HT-29 (cell line): Measurements from ENCODE around the gene BFAR. TPM values are rescaled to one million over a fixed set of nuclear protein-coding genes. Genes with fewer than 3 reads are reported as not detected.
"Not testable (repeated sequence)": the region's sequence is repeated elsewhere in the genome, so short reads cannot be mapped to it uniquely, and the experiment has no call there.

Experiments
- DNase-seq: peaks from one replicate; pipeline ENCODE4 v3.0.0-alpha.2; 2015; ENCODE audit warnings: low spot score
- total RNA-seq: library from RNA; depleted of rRNA; stranded (reverse); fragments of >200 nt; shearing (Covaris generic); gene quantifications from 2 replicates; pipeline ENCODE4 v1.2.3, GENCODE V29; 2014

BFAR gene
- total RNA-seq, 1 experiment from 2014 or later, result 35.5 TPM

DNA sequence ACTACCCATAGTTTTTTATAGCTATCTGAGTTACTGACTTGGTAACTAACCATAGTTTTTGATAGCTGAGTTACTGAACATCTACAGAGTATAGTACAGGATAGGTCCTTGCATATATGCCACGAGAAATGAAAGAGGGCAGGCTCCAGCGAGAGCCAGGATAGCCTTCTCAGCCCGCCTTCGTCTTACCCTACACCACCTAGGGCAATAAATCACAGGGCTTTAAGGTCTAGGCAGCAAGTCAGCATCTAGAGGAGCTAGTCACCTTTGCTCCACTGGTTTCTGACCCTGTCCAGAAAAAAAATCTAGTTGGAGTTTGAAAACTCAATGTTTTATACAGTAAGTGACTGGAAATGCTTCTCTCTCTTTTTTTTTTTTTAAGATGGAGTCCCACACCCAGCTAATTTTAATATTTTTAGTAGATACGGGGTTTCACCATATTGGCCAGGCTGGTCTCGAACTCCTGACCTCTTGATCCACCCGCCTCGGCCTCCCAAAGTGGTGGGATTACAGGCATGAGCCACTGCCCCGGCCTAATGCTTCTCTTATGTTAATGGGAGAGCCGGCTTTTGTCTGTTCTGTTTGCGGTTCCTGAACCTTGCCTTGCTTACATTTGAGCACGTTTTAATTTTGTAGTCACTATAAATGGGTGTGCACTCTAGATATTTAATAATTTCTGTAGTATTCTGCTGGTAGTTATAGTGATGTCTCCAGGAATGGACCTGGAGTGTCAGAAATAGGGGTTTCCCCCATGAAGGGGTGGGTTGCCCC is 2.8 kb downstream of the BFAR start:
- DNase-seq, result no peak

- DNase-seq, result not testable (repeated sequence)
Observed at GRCh38 chr16:14636179-14636950, 3.6 kb downstream of the BFAR start.

- DNase-seq, result not testable (repeated sequence)
Observed at GRCh38 chr16:14636951-14637240, 4.1 kb downstream of the BFAR start.

DNA sequence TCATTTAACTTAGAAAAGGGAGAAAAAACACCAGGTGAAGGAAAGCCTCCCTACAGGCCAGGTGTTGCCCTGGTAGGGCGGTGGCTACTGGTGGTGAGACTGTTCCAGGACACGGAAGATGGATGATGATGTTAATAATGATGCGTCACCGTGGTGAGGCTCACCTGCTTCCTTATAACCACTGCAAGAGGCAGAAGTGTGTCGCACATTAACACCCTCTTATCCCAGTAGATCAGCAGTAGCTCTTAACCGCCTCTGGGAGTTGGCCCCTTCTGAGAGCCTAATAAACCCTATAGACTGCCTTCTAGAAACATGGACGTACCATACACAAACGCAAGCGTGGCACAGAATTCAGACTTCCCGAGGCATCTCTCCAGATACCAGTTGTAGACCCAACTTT is 7.8 kb downstream of the BFAR start:
- DNase-seq, result peak; percentile 15

GRCh38 chr16:14641206-14641605 is 8.5 kb downstream of the BFAR start:
- no peak for DNase-seq

DNA sequence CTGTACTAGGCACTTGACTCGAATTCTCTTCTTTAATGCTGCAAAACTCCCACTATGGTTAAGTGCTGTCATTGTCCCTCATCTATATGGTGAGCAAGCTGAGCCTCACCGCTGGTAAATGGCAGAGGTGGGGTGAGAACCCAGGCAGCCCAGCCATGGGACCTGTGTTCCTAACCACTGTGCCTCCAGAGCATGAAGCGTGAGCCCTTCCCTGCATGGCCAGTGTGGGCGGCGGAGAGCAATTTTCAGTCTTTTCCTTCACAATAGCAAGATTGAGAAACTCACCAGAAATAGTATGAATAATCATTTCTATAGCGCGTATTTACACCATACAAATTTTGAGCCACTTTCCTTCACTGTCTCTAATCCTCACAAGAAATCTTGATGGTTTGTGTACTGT is 9.2 kb downstream of the BFAR start:
- DNase-seq, result no peak

DNA sequence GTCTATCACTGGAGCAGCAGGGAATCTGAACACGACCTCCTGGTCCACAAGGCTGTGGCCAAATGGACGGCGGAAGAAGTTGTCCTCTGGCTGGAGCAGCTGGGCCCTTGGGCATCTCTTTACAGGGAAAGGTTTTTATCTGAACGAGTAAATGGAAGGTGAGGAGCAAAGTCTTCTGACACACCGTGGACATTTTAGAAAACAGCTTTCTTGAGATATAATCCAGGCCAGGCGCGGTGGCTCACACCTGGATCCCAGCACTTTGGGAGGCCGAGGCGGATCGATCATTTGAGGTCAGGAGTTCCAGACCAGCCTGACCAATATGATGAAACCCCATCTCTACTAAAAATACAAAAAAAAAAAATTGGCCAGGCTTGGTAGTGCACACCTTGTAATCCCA is 17.1 kb downstream of the BFAR start:
- DNase-seq, result no peak

- DNase-seq, result no peak
Observed at GRCh38 chr16:14650629-14651028, 17.9 kb downstream of the BFAR start.

- DNase-seq, result no peak
Observed at GRCh38 chr16:14652726-14653125, 20.0 kb downstream of the BFAR start.

DNA sequence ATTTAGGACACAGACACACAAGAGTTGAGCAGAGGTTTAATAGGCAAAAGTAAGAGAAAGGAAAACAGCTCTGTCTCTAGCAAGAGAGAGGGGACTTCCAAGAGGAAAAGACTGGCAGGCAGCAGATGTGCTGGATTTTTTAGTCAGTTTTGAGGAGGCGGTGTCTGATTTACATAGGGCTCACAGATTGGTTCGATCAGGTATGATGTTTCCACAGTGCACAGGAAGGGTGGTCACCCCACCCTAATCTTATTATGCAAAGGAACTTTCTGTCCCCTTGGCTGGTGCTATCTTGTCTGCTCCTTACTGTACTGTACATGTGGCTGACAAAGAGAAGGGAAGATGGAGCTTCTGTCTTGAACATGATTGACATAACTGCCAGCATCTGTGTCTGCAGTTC is 25.3 kb downstream of the BFAR start:
- DNase-seq, result no peak

- DNase-seq, result no peak
Observed at GRCh38 chr16:14667347-14668266, 34.9 kb downstream of the BFAR start.

DNA sequence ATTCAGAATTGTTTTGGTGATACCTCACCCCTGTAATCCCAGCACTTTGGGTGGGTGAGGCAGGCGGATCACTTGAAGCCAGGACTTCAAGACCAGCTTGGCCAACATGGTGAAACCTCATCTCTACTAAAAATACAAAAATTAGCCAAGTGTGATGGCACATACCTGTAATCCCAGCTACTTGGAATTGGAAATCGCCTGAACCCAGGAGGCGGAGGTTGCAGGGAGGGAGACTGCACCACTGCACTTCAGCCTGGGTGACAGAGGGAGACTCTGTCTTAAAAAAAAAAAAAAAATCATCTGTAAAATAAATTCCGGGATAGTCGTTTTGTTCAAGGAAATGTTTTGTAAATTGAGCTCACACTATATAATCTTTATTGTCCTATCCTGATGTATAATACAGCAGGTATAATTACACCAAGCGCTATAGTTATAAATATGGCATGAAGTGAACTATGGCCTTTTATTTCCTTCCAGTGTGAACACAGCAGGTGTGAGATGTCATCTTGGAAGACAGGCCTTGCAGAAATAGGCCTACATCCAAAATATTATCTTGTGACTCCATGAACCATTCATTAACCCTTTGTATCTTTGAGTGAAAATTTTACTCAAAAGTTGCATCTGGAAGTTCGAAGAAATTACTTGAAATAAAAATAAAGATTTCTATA is 35.9 kb downstream of the BFAR start:
- no peak for DNase-seq

GRCh38 chr16:14669776-14670175 is 37.0 kb downstream of the BFAR start:
- peak; percentile 46 for DNase-seq

GRCh38 chr16:14672403-14672971 is 39.7 kb downstream of the BFAR start:
- no peak for DNase-seq

DNA sequence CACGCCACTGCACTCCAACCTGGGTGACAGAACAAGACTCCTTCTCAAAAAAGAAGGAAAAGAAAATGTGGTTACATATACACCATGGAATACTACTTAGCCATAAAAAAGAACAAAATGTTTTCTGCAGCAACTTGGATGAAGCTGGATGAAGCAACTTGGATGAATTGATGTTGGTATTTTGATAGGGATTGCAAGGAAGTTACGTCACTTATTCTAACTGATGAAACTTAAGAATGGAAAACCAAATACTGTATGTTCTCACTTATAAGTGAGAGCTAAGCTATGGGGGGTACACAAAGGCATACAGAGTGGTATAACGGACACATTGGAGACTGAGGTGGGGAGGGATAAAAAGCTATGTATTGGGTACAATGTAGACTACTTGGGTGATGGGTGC is 43.9 kb downstream of the BFAR start:
- DNase-seq, result no peak

DNA sequence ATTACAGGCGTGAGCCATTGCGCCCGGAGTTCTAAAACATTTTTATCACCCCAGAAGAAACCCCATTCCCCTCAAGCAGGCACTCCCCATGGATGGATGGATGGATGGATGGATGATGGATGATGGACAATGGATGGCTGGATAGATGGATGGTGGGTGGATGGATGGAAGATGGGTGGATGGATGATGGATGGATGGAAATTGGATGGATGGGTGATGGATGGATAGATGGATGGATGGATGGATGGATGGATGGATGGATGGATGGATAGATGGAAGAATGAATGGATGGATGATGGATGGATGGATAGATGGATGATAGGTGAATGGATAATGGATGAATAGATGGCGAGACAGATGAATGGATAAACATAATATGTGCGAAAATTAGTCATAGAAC is 44.9 kb downstream of the BFAR start:
- no peak for DNase-seq

DNA sequence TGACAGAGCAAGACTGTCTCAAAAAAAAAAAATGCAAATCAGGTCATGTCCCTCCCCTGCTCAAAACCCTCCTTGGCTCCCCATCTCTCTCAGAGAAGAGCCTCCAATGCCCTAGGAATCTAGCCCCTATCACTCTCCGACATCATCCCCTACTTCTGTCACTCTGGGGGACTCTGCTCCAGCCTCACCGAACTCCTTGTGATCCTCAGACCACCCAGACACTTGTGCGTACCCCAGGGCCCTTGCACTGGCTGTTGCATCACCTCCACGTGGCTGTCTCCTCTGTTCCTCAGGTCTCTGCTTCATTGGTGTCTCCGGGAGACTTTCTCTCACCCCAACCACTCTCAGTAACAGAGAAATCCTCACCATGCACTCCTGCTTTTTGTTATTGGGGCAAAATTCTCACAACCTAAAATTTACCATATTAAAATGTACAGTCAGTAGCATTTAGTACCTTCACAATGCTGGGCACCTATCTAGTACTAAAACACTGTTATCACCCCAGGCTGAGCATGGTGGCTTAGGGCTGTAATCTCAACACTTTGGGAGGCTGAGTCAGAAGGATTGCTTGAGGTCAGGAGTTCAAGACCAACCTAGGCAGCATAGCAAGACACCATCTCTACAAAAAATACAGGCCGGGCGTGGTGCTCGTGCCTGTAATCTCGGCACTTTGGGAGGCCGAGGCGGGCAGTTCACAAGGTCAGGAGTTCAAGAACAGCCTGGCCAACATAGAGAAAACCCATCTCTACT is 46.2 kb downstream of the BFAR start:
- DNase-seq, result no peak

- DNase-seq, result not testable (repeated sequence)
Observed at GRCh38 chr16:14680396-14680795, 47.6 kb downstream of the BFAR start.

- DNase-seq, result no peak
Observed at GRCh38 chr16:14681115-14681514, 48.4 kb downstream of the BFAR start.

- no peak for DNase-seq
Observed at GRCh38 chr16:14682121-14682520, 49.4 kb downstream of the BFAR start.
